Brain pericyte (primary cell): Measurements from ENCODE around the gene DOCK3.
"Not testable (repeated sequence)": the region's sequence is repeated elsewhere in the genome, so short reads cannot be mapped to it uniquely, and the experiment has no call there.

Experiments
- DNase-seq: peaks from one replicate; pipeline ENCODE4 v3.0.0-alpha.2; 2012; ENCODE audit warnings: low read depth, low spot score

Gene DOCK3

GRCh38 chr3:51191768-51192167, 517.0 kb downstream of the DOCK3 start:
- DNase-seq: no peak

DNA sequence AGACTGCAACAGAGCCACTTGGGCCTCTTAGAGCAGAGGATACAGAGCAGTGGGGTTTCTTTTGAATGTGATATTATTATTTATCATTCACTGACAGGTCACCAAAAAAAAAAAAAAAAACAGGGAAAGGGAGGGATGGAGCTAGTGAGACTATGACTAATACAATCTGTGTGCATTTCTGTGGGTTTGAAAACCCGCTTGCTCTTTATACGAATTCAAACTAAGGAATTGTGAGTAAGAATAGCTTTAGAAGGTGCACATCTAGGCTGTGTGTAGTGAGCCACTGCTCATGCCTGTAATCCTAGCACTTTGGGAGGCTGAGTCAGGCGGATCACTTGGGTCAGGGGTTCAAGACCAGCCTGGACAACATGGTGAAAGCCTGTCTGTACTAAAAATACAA, 523.8 kb downstream of the DOCK3 start:
- DNase-seq: no peak

GRCh38 chr3:51199296-51199695, 524.6 kb downstream of the DOCK3 start:
- DNase-seq: not testable (repeated sequence)

- DNase-seq: no peak
Measured at GRCh38 chr3:51216291-51216690, 541.6 kb downstream of the DOCK3 start.

- DNase-seq: no peak
Measured at GRCh38 chr3:51221959-51222358, 547.2 kb downstream of the DOCK3 start.

GRCh38 chr3:51224283-51224682, 549.6 kb downstream of the DOCK3 start:
- no peak for DNase-seq

DNA sequence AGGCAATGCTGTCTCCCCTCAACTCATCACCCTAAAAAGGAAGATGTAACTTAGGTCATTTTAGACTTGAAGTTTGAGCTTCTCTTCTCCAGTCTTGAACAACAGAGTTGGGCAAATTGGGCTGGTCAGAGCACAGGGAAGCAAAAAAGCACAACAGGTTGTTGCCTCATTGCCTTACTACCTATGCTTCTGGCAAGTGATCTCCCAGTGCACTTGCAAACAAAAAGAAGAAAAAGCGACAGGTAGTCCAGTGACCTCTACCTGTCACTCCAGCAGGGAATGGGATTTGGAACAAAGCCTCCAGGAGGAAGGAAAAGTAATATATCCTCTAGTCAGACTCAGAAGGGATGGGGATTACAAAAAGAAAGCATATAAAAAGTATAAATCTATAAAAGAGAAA, 550.1 kb downstream of the DOCK3 start:
- DNase-seq: no peak

DNA sequence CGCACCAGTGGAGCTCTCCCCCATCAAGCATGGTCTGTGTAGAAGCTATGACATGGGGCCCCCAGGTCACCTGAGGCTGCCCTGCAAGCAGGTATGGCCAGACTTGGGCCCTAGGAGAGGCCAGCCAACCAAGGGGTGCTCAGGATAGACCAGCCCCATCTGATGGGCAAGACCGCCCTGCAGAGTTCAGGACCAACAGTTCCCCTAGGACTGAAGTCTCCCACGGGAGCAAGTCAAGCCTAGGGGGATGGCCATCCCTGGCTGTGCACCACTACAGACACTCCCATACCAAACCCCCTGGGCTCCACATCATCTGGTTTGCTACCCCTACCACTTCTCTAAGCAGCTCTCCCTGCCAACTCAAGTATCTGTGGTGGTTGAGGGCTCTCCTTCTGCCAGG, 568.2 kb downstream of the DOCK3 start:
- DNase-seq: no peak

DNA sequence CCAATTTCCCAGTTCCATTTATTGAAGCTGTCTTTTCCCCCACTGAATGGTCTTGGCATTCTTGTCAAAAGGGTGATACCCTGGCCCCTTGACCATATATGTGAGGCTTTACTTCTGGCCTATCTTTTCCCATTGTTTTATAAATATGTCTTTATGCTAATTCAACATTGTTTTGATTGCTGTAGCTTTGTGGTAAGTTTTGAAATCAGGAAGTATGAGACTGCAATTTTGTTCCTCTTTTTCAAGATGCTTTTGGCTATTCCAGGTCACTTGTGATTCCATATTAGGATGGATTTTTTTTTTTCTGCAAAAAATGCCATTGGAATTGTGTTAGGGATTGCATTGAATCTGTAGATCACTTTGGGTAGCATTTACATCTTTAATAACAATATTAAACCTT, 569.2 kb downstream of the DOCK3 start:
- DNase-seq: no peak

GRCh38 chr3:51245867-51246266, 571.1 kb downstream of the DOCK3 start:
- DNase-seq: no peak

- DNase-seq: no peak
Measured at GRCh38 chr3:51257870-51258269, 583.1 kb downstream of the DOCK3 start.

DNA sequence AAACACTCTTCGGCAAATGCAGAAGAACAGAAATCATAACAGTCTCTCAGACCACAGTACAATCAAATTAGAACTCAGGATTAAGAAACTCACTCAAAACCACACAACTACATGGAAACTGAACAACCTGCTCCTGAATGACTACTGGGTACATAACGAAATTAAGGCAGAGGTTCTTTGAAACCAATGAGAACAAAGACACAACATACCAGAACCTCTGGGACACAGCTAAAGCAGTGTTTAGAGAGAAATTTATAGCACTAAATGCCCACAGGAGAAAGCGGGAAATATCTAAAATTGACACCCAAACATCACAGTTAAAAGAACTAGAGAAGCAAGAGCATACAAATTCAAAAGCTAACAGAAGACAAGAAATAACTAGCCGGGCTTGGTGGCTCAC, 589.4 kb downstream of the DOCK3 start:
- DNase-seq: not testable (repeated sequence)

- DNase-seq: no peak
Measured at GRCh38 chr3:51268132-51268531, 593.4 kb downstream of the DOCK3 start.

GRCh38 chr3:51269466-51269865, 594.7 kb downstream of the DOCK3 start:
- no peak for DNase-seq

- no peak for DNase-seq
Measured at GRCh38 chr3:51270559-51270958, 595.8 kb downstream of the DOCK3 start.

DNA sequence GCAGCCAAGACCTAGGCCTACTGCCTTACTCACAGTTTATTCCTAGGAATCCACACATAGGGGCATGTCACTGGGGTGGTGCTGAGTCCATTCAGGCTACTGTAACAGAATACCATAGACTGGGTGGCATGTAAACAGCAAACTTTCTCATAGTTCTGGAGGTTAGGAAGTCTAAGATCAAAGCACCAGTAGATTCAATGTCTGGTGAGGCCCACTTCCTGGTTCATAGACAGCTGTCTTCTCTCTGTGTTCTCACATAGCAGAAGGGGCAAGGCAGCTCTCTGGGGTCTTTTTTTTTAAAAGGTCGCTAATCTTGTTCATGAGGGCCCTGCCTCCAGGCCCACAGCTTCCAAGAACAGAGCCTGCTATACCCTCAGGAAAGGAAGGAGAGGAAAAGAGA, 596.4 kb downstream of the DOCK3 start:
- no peak for DNase-seq

- DNase-seq: no peak
Measured at GRCh38 chr3:51274052-51274451, 599.3 kb downstream of the DOCK3 start.

DNA sequence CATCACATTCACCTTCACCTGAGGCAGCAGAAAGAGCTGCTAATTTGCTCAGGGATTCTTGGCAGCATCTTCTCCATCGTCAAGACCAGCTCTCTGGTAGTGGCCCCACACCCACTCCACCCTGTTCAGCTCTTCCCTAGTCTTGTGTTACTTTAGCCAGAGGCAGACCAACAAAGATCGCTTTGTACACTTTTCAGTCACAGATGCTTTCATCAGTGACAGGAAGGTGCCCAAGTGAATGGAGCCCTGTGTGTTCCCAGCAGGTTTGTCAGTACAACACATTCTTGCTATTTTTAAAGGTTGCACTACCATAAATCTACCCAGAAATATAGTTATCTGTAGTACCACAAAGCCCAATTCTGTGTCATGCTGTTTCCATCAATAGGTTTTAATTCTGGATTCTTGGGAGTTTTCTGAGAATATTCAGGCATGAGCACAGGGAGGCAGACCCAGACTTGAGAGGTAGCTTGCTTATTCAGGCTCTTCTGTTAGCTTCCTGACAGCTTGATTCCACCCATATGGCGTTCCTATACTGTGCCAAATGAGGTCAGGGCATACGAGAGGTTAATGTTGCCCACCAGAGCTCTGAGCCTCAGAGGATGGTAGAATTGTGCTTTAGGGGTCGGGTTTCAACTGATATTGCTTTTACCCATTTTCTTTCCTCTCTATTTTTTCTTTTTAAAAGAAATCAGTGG, 600.5 kb downstream of the DOCK3 start:
- DNase-seq: no peak

DNA sequence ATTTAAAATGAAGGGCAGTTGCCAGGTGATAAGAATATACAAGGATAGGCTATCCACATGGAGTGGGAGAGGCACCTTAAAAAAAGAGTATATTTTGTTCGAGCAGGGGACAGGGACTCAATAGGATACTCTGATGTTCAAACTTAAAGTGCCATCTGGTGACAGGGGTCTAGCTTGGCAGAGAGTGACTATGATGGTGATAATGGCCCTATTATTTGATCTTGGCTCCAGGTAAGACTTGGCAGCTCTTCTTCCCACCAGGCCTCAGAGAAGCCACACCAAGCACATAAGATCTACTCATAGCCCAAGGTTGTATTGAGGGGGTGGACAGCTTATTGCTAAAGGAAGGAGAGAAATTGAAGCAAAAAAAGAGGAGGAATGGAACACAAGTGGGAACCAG, 601.3 kb downstream of the DOCK3 start:
- DNase-seq: no peak

- DNase-seq: no peak
Measured at GRCh38 chr3:51279448-51279847, 604.7 kb downstream of the DOCK3 start.

DNA sequence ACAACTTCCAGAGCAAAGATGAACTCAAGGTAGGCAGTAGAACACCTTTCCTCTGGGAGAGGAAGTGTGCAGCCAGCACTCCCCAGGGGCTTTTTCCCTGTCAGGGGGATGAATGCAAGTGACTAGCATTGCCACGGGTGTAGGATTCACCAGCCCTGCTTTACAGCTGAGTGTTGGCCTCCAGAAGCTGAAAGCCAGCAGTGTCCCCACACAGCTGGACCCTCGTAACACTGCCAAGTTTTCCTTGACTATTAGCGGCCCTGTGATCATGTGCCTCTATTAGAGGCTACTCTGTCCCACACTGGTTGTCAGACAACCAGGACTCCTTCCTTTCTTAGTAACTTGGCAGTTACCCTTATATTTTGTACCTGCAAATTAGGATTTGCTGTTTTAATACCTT, 605.4 kb downstream of the DOCK3 start:
- DNase-seq: no peak

DNA sequence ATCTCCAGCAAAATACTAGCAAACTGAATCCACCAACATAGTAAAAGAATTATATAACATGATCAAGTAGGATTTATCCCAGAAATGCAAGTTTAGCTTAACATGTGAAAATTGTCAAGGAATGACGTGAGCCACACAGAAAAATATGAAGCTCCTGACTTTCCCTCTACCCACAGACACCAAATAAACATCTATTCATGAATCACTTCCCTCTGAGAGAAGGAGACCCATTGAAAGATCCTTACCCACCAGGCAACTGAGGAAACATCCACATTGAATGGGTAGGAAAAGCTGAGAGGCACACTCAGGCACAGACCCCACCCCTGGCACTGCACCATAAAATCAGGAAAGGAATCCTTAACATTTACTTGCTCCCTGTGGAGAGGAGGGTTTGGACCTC, 608.2 kb downstream of the DOCK3 start:
- DNase-seq: no peak

- DNase-seq: no peak
Measured at GRCh38 chr3:51283421-51283820, 608.7 kb downstream of the DOCK3 start.

DNA sequence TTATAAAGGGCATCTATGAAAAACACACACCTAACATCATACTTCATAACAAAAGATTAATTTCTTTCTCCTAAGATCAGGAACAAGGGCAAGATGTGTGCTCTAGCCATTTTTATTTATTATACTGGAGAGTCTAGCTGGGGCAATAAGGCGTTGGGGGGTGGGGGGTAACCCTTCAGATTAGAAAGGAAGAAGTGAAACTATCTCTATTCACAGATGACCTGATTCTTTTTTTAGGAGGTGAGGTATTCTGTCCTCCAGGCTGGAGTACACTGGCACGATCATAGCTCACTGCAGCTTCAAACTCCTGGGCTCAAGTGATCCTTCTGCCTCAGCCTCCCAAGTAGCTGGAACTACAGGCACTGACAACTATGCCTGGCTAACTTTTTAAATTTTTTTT, 620.9 kb downstream of the DOCK3 start:
- DNase-seq: no peak
